ENCODE results near the gene DIPK1A.

- TF ChIP-seq CTCF (IDR thresholded peaks at IDR 0.05), result peak; percentile 75 to 93 (median 76)
- peak in 1 of 2 donors; percentile 69 for TF ChIP-seq POLR2AphosphoS5 (IDR thresholded peaks at IDR 0.05; ENCODE audit: insufficient read depth in 1 of 2, low read depth in 1 of 2)
Observed at GRCh38 chr1:92994105-92994712, 32.9 kb upstream of the DIPK1A start.
